ENCODE measurements around the gene AFMID.

Gene AFMID

DNA sequence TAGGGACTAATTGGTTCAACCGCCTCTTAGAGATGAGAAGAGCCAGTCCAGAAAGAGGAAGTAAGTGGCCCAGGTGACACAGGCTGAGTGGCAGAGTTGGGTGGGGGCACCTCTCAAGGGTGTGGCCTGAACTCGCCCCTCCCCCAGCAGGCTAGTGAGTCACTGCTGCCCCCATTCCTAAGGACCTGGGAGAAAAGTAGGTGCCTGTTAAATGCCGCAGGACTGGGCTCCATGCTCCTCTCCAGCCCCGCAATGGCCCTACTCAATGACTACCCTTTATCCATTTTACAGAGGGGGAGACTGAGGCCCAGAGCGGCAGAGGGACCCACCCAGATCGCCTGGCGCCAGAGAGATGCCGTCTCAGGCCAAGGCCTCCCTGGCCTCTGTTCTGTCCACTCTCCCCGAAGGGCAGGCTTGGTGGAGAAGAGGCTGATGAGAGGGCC lies 52.3 kb downstream of the AFMID start:
- no peak for TF ChIP-seq CTCF (IDR thresholded peaks at IDR 0.05; ENCODE audit: low read depth, low read length)
- DNase-seq (ENCODE audit: low read depth, low spot score), result no peak
- no peak overlapping the region for H3K4me3 ChIP-seq (ENCODE audit: low read depth, low read length)
- in situ Hi-C loops (cut with HindIII; ENCODE audit: low sequenced_read_pairs), result no loop called here

DNA sequence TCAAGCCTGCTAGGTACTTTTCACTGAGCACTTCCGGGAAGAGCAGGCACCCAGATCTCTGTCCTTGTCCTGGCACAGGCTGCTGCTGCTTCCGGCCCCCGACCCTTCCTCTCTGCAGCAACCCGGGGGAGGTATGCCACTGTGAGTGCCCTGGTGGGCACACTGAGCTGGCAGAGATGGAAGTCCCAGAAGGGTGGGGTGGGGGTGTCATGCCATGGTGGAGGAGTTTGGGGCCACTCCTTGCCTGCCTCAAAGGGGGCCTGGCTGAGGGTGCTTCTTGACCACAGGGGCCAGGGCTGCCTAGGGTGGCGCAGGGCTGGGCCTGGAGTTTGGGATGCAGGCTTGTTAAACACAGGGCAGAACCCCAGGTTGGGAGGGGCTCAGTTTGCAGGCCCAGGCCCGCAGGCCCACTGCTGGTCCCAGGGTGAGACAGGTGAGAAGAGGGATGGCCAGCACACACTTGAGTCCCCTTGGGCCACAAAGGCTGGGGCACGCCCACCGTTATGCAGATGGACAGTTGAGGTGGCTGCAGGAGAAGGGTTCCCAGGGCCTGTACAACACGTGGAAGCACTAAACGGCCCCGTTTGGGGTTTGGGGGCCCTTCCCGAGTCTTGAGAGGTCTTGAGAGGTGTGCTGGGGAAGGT lies 53.0 kb downstream of the AFMID start:
- in situ Hi-C loops (cut with HindIII; ENCODE audit: low sequenced_read_pairs), result no loop called here
- no peak for DNase-seq (ENCODE audit: low read depth, low spot score)
- no peak for TF ChIP-seq CTCF (IDR thresholded peaks at IDR 0.05; ENCODE audit: low read depth, low read length)
- no peak overlapping the region for H3K4me3 ChIP-seq (ENCODE audit: low read depth, low read length)

DNA sequence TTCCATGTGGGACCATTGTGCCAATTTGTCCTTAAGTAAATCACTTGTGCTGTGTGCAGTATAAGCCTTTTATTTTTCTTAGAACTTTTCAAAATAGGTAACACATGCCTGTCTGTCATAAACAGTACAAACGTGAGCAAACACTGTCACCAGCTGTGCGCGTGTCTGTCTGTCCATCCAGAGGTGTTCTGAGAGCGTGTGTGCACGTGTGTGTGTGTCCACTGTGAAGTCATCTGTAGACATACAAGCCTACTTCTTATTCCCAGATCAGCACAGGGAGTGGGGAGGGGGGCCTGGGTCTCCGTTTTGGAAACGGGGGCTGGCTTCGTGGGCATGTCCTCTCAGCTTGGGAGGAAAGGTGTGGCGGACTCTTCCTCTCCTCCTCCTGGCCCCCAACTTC lies 53.7 kb downstream of the AFMID start:
- no peak for TF ChIP-seq CTCF (IDR thresholded peaks at IDR 0.05; ENCODE audit: low read depth, low read length)
- H3K4me3 ChIP-seq (ENCODE audit: low read depth, low read length), result no peak overlapping the region
- in situ Hi-C loops (cut with HindIII; ENCODE audit: low sequenced_read_pairs), result no loop called here
- DNase-seq (ENCODE audit: low read depth, low spot score), result no peak

- DNase-seq (ENCODE audit: low read depth, low spot score), result peak; percentile 31
- TF ChIP-seq CTCF (IDR thresholded peaks at IDR 0.05; ENCODE audit: low read depth, low read length), result no peak
- in situ Hi-C loops (cut with HindIII; ENCODE audit: low sequenced_read_pairs), result no loop called here
- no peak overlapping the region for H3K4me3 ChIP-seq (ENCODE audit: low read depth, low read length)
These were observed 54.3 kb downstream of the AFMID start for GRCh38 chr17:78241277-78242023.

GRCh38 chr17:78242024-78242742 lies 55.0 kb downstream of the AFMID start:
- TF ChIP-seq CTCF (IDR thresholded peaks at IDR 0.05; ENCODE audit: low read depth, low read length), result no peak
- H3K4me3 ChIP-seq (ENCODE audit: low read depth, low read length), result no peak overlapping the region
- in situ Hi-C loops (cut with HindIII; ENCODE audit: low sequenced_read_pairs), result no loop called here
- no peak for DNase-seq (ENCODE audit: low read depth, low spot score)

DNA sequence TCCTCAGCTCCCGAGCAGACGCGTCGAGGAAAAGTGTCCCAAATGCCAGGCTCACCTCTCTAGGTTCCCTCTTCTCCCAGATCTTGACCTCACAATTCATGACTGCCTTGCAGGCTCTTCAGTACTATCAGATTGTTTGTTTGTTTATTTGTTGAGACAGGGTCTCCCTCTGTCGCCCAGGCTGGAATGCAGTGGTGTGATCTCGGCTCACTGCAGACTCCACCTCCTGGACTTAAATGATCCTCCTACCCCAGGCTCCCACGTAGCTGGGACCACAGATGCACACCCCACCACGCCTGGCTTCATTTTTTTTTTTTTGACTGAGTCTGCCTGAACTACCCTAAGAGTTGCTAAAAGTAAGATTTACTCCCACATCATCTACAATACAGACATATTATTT lies 60.1 kb downstream of the AFMID start:
- in situ Hi-C loops (cut with HindIII; ENCODE audit: low sequenced_read_pairs), result no loop called here
- H3K4me3 ChIP-seq (ENCODE audit: low read depth, low read length), result no peak overlapping the region
- TF ChIP-seq CTCF (IDR thresholded peaks at IDR 0.05; ENCODE audit: low read depth, low read length), result no peak
- no peak for DNase-seq (ENCODE audit: low read depth, low spot score)
